NCI-H526 treated with DMSO at 0.1 percent for 48 hours (cell line): ENCODE results near the gene PTGIS.

Experiments used
- DNase-seq: peaks from one replicate; lab custom pipeline; 2025; lab: John Stamatoyannopoulos, UW

PTGIS gene

DNA sequence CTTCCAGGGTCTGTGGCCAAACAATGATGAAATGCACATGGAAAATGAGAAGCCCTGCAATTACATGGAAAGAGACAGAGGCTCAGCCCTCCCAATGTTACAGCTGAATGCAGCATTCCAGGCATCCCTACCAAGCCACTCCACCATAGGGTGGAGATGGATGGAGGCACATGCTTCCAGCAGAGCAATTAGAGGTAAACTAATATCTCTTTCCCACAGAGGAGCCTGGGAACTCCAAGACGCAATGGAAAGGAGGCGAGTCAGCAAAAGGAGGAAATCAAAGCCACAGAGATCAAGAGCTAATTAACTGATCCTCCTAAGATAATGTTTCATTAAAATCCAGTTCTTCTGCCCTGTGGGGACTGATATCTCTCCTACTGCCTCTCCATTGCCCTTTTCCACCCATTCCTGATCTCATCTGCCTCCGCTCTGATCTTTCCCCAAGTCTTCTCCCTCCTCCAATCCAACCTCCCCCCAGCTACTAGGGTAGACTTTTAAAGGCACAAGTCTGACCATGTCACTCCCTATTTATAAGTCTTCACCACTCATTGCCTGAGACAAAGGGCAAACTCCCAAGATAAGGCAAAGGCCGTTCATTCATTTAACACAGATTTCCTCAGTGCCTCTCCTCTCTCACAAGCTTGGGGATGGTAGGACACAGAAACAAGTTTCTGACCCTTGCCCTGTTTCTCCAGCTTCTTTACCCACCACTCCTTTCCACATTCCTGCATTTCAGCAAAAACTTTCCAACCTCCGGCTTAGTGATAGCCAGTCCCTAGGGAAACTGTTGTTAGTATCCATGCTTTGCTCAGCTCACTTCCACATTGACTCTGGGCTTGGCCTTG is 71.2 kb downstream of the PTGIS start:
- DNase-seq, result no peak

DNA sequence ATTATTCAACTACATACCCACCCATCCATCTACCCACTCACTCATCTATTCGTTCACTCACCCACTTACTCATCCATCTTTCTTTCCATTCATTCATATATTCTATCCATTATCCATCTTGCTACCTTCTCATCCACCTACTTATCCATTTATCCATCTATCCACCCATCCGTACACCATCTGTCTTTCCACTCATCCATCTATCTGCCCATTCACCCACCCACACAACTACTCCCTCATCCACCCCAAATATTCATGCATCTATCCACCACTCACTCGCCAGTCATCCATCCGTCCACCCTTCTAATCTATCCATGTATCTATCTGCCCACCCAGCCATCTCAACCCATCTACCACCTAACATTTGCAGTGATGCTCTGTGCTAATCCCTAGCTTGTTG is 71.9 kb downstream of the PTGIS start:
- DNase-seq, result no peak

GRCh38 chr20:49490689-49491088 is 77.2 kb downstream of the PTGIS start:
- no peak for DNase-seq

- DNase-seq, result no peak
Measured at GRCh38 chr20:49489688-49490087, 78.2 kb downstream of the PTGIS start.

GRCh38 chr20:49486064-49486463 is 81.9 kb downstream of the PTGIS start:
- no peak for DNase-seq

- no peak for DNase-seq
Measured at GRCh38 chr20:49485563-49485962, 82.4 kb downstream of the PTGIS start.

DNA sequence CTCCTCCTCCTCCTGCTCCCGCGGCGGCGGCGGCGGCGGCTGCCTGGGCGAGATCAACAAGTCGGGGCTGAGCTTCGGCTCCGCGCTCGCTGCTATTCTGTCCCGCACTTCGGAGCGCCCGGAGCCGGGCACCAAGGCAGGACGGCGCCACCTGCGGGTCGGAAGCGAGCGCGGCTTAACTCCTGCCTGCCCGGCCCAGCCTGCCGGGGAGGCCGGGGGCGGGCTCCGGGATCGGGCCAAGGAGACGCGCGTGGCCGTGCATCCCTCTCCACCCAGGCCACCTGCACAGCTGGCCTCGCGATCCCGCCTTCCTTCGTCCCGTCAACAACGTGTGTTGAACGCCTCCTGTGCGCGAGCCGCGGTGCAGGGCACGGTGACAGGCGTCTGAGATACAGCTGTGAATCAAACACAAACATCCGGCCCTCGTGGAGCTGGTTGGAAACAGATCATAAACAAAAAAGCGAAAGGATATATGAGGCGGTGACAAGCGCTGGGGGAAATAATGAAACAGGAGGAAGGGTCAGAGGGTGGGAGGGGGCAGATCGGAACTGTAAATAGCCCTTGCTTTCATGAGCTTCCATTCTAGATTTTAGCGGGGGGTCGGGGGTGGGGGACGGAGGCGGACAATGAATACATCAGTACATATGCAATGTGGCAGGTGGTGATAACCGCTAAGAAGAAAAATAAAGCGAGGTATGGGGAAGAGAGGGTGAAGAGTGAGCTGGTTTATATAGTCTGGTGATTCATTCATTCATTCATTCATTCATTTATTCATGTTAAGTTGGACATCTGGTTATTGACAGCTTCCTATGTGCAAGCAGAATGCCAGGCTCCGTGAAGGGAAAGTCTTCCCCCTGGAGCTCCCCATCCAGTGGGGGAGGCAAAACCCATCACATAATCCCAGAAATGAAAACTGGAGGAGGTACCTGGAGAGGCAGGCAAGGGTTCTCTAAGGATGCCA is 83.5 kb downstream of the PTGIS start:
- DNase-seq, result peak; percentile 84

DNA sequence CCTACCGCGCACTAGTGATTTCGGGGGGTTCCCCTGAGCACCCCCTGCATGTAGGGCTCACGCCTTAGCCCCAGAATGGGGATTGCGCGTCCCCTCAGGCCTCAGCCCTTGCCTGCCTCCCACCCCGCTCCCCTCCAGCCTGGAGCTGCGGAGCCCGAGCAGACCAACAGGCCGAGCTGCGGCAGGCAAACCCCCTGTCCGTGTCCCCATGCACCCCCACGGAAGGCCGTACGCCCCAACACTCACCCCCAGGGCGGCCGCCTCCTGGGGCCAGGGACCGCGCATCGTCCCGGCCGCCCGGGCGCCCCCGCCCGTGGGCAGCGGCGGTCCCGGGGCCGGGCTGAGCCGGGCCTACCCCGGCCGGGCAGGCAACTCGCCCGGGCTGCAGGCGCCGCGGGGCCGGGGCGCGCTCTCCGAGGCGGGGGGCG is 84.2 kb downstream of the PTGIS start:
- no peak for DNase-seq

DNA sequence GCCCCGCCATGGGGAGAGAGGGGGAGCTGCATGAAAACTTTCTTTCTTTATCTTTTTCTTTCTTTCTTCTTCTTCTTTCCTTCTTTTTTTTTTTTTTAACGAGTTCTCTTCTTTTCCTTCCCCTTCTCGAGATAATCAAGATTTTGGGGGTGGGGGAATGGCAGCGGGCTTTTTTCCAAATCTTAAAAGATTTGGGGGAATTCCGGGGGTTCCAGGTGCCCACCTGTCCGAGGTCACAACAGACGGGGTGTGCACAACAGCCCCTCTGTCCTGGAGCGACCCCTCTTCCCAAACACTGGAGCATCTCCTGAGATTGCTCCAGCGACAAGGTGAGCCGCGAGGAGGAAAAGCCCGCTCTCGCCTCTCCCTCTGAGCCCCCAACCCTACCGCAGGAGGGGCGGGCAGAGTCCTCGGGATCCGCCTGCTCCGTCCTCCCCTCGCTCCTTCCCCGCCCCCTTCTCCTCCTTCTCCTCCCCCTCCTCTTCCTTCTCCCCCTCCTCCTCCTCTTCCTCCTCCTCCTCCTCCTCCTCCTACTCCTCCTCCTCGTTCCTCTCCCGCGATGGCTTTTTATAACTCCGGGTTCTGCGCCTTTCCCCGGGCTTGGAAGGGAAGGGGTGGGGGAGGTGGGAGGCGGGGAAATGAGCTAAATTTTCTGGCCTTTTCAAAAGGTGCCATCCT is 84.8 kb downstream of the PTGIS start:
- DNase-seq, result no peak

DNA sequence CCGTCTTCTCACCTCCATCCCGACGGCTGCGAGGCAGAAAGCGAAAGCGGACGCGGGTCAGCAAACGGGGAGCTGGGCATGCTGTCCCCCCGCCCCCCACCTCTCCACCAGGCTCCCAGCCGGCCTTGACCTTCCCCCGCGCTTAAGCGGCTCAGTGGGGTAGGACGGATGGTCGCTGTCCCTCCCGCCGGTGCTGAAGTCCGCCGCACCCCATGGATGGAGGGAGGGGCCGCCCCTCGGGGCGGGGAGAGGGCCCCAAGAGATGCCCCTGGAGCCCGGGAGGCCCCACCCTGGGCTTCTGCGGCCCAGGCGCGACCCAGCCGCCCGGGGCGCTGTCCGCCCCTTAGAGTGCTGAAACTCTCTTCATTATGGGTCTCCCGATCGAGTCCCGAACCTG is 85.3 kb downstream of the PTGIS start, which contains the start of gene KCNB1:
Gene KCNB1, minus strand, starts transcription at position 48 of the 397 bp plus-strand sequence. CDS start 188 bp downstream, outside the sequence.
- no peak for DNase-seq

GRCh38 chr20:49482173-49482572 is 85.8 kb downstream of the PTGIS start:
- no peak for DNase-seq

GRCh38 chr20:49481116-49481515 is 86.8 kb downstream of the PTGIS start:
- DNase-seq, result no peak

GRCh38 chr20:49480236-49480635 is 87.7 kb downstream of the PTGIS start:
- DNase-seq, result no peak

GRCh38 chr20:49479785-49480184 is 88.2 kb downstream of the PTGIS start:
- DNase-seq, result no peak

- no peak for DNase-seq
Measured at GRCh38 chr20:49478754-49479689, 88.9 kb downstream of the PTGIS start.

GRCh38 chr20:49478266-49478665 is 89.7 kb downstream of the PTGIS start:
- DNase-seq, result no peak

- no peak for DNase-seq
Measured at GRCh38 chr20:49477200-49477599, 90.7 kb downstream of the PTGIS start.

- no peak for DNase-seq
Measured at GRCh38 chr20:49476016-49476355, 92.0 kb downstream of the PTGIS start.

- DNase-seq, result no peak
Measured at GRCh38 chr20:49475292-49476015, 92.5 kb downstream of the PTGIS start.

- DNase-seq, result no peak
Measured at GRCh38 chr20:49471397-49471796, 96.5 kb downstream of the PTGIS start.
